ENCODE results near the gene PRKCE.

The PRKCE gene

DNA sequence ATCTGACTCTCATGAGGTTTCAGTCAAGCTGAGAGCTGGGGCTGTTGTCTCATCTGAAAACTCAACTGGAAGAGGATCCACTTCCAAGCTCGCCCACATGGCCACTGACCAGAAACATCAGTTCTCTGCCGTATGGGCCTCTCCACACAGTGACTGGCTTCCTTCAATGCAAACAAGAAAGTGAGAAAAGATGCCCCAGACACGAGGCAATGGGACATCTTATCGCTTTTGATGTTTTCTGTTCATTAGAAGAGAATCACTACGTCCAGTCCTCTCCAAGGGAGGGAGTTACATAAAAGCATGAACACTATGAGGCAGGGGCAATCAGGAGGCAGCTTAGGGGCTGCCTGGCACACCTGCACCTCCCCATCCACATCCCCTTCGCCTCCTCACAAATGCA is 338.7 kb downstream of the PRKCE start:
- DNase-seq (ENCODE audit: low spot score), result no peak
- in situ Hi-C loops (cut with MboI; ENCODE audit: low sequenced_read_pairs, unreplicated experiment), result no loop called here
- TF ChIP-seq CTCF (IDR thresholded peaks at IDR 0.05; ENCODE audit: borderline replicate concordance, control extremely low read depth, extremely low read depth, insufficient read depth, missing control alignments), result no peak

DNA sequence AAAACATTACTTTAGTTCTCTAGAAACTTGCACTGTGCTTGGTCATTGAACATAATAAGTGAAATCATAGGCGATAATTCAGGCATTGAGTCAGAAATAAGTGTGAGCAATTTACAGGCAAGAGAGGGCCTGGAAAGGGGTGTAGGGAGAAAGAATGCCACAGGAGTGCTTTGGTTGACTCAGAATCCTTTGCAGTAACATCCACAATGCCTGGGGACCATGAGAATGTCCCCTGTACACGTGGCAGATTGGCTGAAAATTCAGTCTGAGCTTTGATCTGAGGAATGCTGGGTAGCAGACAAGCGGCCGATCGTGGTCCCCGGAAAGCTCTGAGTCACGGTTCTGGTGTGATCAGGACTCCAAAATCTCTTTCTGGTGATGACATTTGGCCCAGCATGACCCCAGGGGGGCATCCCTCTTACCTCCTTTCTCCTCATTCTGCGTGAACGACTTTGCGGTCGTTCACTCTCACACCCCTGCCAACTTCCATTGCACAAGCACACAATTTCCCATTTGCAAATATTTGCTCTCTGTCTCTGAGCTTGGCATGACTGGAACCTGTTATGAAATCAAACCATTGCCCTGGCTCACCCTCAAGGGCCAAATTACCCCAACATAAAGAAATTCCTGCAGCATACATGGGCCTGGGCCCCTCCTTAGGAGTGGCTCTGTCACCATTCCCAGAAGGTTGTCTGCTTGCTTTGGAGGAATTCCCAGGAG is 340.7 kb downstream of the PRKCE start:
- in situ Hi-C loops (cut with MboI; ENCODE audit: low sequenced_read_pairs, unreplicated experiment), result no loop called here
- DNase-seq (ENCODE audit: low spot score), result no peak
- TF ChIP-seq CTCF (IDR thresholded peaks at IDR 0.05; ENCODE audit: borderline replicate concordance, control extremely low read depth, extremely low read depth, insufficient read depth, missing control alignments), result no peak

DNA sequence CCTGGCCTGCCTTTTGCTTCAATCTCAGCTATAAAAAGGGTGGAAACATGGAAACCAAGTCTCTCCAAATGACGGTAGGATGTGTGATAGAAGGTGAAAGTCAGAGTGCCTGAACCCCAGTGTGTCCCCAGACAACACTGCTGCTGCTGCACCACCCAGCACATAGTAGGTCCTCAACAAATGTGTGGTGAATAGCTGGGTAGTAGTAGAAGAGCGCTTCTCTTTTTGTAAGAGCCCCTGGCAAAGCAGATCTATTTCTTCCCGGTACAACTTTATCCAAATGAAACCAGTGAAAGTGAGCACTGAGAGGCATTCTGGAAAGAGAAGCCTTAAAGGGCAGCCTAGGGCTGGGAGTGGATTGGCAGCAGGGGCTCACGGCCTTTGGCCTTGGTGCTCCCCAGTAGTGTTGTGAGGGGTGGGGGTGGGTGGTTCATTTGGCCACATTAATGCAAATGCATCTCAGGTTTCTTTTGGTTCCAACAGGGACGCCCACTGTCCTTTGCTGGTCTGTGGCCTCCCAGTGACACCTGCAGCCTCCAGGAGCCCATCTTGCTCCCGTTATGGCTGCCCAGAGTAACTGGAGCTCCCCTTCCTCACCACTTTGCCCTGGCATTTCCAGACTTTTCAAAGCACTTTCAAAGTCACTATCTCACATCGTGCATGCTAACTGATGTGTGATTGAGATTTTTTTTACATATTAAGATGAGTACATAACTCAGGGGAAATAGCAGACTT is 341.4 kb downstream of the PRKCE start:
- DNase-seq (ENCODE audit: low spot score), result no peak
- TF ChIP-seq CTCF (IDR thresholded peaks at IDR 0.05; ENCODE audit: borderline replicate concordance, control extremely low read depth, extremely low read depth, insufficient read depth, missing control alignments), result no peak
- in situ Hi-C loops (cut with MboI; ENCODE audit: low sequenced_read_pairs, unreplicated experiment), result no loop called here

DNA sequence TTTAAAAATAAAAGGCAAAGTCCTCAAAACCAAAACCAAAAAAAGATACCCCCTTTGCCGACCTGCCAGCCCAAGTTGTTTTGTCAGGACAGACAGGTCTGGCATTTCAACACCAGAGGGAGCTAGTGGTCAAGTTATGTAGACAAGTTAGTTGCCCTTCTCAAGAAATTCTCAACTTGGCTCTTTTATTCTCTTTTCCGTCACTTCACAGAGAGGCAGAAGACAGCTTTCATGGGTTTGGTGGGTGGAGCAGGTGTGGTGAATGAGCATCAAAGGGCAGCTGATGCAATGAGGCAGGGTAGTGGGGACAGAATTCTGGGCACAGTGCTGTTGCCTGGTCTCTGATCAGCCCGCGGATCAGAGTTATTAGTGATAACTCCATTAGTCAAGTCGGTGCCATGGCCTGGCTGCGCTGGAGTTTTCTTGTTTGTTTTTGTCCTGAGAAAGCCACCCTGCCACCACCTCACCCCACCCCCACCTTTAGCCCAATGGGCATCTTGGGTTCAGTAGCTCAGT is 342.1 kb downstream of the PRKCE start:
- peak; percentile 52 for TF ChIP-seq CTCF (IDR thresholded peaks at IDR 0.05; ENCODE audit: borderline replicate concordance, control extremely low read depth, extremely low read depth, insufficient read depth, missing control alignments)
- peak; percentile 71 for DNase-seq (ENCODE audit: low spot score)
- in situ Hi-C loops (cut with MboI; ENCODE audit: low sequenced_read_pairs, unreplicated experiment), result no loop called here

GRCh38 chr2:45994060-45994459 is 342.6 kb downstream of the PRKCE start:
- no peak for TF ChIP-seq CTCF (IDR thresholded peaks at IDR 0.05; ENCODE audit: borderline replicate concordance, control extremely low read depth, extremely low read depth, insufficient read depth, missing control alignments)

DNA sequence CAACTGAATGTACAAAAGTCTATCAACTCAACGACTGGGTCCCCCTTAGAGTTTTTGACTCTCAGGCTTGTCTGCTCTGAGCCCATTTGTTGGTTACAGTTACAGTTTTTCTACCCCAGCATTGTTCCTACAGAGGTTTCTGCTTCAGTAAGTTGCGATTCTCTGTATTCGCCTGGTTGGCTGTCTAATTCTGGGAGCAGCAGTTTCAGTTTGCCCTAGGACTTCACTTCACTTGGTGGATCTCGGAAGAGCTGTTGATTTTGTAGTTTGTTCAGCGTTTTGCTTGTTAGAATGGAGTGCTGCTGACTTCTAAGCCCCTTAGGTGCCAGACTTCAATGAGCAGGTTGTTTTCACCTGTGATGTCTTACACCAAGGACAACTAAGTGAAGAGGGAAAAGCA is 349.2 kb downstream of the PRKCE start:
- in situ Hi-C loops (cut with MboI; ENCODE audit: low sequenced_read_pairs, unreplicated experiment), result loop anchor here (10.0 to 25.0 kb wide), 2 partner anchors 364 to 637 kb away; no protein-coding TSS in a partner anchor
- no peak for TF ChIP-seq CTCF (IDR thresholded peaks at IDR 0.05; ENCODE audit: borderline replicate concordance, control extremely low read depth, extremely low read depth, insufficient read depth, missing control alignments)
- DNase-seq (ENCODE audit: low spot score), result no peak

More at GRCh38 chr2:45994060-45994459, 342.6 kb downstream of the PRKCE start:
- in situ Hi-C loops (cut with MboI; ENCODE audit: low sequenced_read_pairs, unreplicated experiment), result no loop called here
- DNase-seq (ENCODE audit: low spot score), result no peak
